Measurements from ENCODE around the gene CHRDL1. TPM values are rescaled to one million over a fixed set of nuclear protein-coding genes. Genes with fewer than 3 reads are reported as not detected.

The CHRDL1 gene, protein sequence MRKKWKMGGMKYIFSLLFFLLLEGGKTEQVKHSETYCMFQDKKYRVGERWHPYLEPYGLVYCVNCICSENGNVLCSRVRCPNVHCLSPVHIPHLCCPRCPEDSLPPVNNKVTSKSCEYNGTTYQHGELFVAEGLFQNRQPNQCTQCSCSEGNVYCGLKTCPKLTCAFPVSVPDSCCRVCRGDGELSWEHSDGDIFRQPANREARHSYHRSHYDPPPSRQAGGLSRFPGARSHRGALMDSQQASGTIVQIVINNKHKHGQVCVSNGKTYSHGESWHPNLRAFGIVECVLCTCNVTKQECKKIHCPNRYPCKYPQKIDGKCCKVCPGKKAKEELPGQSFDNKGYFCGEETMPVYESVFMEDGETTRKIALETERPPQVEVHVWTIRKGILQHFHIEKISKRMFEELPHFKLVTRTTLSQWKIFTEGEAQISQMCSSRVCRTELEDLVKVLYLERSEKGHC
- total RNA-seq (10 to 100 TPM in 2 of 9 donors, 1 to 10 TPM in 4, under 1 TPM in 2, not detected in 1; 0.42 to 67.8 (median 2.2) TPM), polyA plus RNA-seq (1 to 10 TPM in 1 of 2 donors, under 1 TPM in 1; 0.53 to 1.3 TPM)
- long read RNA-seq, donor 1, partial matches to known transcripts: 0 of 1 reads
- long read RNA-seq, donor 1, other reads (novel, unspliced or antisense): 0 of 1 reads
- long read RNA-seq, donor 2: 0 reads
- long read RNA-seq, donor 3: 0 reads

GRCh38 chrX:110795645-110796406 is at the start of gene CHRDL1:
Gene CHRDL1 (minus strand): TSS chrX:110795817. CDS start chrX:110792181, 3,636 bp downstream.
- ATAC-seq (peak in 2 of 4 donors; percentile 22 to 47), DNase-seq (peak in 3 of 5 donors; percentile 11 to 23 (median 19))
- H3K4me3 ChIP-seq: peak within 1 kb of the TSS in 11 of 12 donors; percentile 8 to 53 (median 37)
- H3K36me3 ChIP-seq: no peaks in the 10 kb centered on the region
- no peaks in the 10 kb centered on the region for H3K4me1 ChIP-seq
- peaks cover 0 to 67% (median 0%) of the 10 kb centered on the region in 9 donors for H3K27me3 ChIP-seq
- H3K27ac ChIP-seq: peak within 1 kb of the TSS in 1 of 12 donors; percentile 38
- intact Hi-C loops (cut with DNase I): no loop called here
- H3K9me3 ChIP-seq: no peaks in the 10 kb centered on the region
- 1 to 28% (median 14%) methylated on average over 34 to 60 of the region's 60 CpGs for WGBS, 4 donors
- TF ChIP-seq, protein P1, sequence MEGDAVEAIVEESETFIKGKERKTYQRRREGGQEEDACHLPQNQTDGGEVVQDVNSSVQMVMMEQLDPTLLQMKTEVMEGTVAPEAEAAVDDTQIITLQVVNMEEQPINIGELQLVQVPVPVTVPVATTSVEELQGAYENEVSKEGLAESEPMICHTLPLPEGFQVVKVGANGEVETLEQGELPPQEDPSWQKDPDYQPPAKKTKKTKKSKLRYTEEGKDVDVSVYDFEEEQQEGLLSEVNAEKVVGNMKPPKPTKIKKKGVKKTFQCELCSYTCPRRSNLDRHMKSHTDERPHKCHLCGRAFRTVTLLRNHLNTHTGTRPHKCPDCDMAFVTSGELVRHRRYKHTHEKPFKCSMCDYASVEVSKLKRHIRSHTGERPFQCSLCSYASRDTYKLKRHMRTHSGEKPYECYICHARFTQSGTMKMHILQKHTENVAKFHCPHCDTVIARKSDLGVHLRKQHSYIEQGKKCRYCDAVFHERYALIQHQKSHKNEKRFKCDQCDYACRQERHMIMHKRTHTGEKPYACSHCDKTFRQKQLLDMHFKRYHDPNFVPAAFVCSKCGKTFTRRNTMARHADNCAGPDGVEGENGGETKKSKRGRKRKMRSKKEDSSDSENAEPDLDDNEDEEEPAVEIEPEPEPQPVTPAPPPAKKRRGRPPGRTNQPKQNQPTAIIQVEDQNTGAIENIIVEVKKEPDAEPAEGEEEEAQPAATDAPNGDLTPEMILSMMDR (IDR thresholded peaks at IDR 0.05): no peak
- TF ChIP-seq POLR2A (IDR thresholded peaks at IDR 0.05): no peak

GRCh38 chrX:110836982-110837381 is 41.4 kb upstream of the CHRDL1 start:
- 18 to 43% (median 29%) methylated on average over 1 of the region's 1 CpG for WGBS, 4 donors

GRCh38 chrX:110836451-110836850 is 40.8 kb upstream of the CHRDL1 start:
- no peak overlapping the region for H3K27ac ChIP-seq
- DNase-seq (no peak), ATAC-seq (no peak)
- no peaks in the 10 kb centered on the region for H3K36me3 ChIP-seq
- TF ChIP-seq, protein P1 (IDR thresholded peaks at IDR 0.05): no peak
- TF ChIP-seq POLR2A (IDR thresholded peaks at IDR 0.05): no peak
- intact Hi-C loops (cut with DNase I): no loop called here
- H3K27me3 ChIP-seq: peaks cover 0 to 34% (median 0%) of the 10 kb centered on the region in 9 donors
- no peaks in the 10 kb centered on the region for H3K4me1 ChIP-seq
- no peaks in the 10 kb centered on the region for H3K9me3 ChIP-seq
- H3K4me3 ChIP-seq: no peak overlapping the region

More at GRCh38 chrX:110836982-110837381, 41.4 kb upstream of the CHRDL1 start:
- H3K4me3 ChIP-seq: no peak overlapping the region
- DNase-seq (no peak), ATAC-seq (no peak)
- no peak overlapping the region for H3K27ac ChIP-seq
- peaks cover 0 to 34% (median 0%) of the 10 kb centered on the region in 9 donors for H3K27me3 ChIP-seq
- no peaks in the 10 kb centered on the region for H3K4me1 ChIP-seq
- intact Hi-C loops (cut with DNase I): no loop called here
- TF ChIP-seq POLR2A (IDR thresholded peaks at IDR 0.05): no peak
- TF ChIP-seq, protein P1 (IDR thresholded peaks at IDR 0.05): no peak
- no peaks in the 10 kb centered on the region for H3K9me3 ChIP-seq
- no peaks in the 10 kb centered on the region for H3K36me3 ChIP-seq

Data from heart left ventricle (tissue), 16 donors.